Endothelial cell of hepatic sinusoid (primary cell): ENCODE results near the gene ANKS1A.

Experiments
- in situ Hi-C: cut with HindIII; loops from 2 replicates; pipeline ENCODE4 v1.10.0; 2017; ENCODE audit warnings: low sequenced_read_pairs

The ANKS1A gene

GRCh38 chr6:35078896-35079295 lies 189.8 kb downstream of the ANKS1A start:
- in situ Hi-C loops: no loop called here

- in situ Hi-C loops: no loop called here
These were observed 190.4 kb downstream of the ANKS1A start for GRCh38 chr6:35079311-35080000.

GRCh38 chr6:35080016-35080680 lies 191.1 kb downstream of the ANKS1A start:
- in situ Hi-C loops: no loop called here

GRCh38 chr6:35080821-35081425 lies 191.9 kb downstream of the ANKS1A start:
- in situ Hi-C loops: no loop called here

- in situ Hi-C loops: no loop called here
These were observed 192.4 kb downstream of the ANKS1A start for GRCh38 chr6:35081426-35081851.

DNA sequence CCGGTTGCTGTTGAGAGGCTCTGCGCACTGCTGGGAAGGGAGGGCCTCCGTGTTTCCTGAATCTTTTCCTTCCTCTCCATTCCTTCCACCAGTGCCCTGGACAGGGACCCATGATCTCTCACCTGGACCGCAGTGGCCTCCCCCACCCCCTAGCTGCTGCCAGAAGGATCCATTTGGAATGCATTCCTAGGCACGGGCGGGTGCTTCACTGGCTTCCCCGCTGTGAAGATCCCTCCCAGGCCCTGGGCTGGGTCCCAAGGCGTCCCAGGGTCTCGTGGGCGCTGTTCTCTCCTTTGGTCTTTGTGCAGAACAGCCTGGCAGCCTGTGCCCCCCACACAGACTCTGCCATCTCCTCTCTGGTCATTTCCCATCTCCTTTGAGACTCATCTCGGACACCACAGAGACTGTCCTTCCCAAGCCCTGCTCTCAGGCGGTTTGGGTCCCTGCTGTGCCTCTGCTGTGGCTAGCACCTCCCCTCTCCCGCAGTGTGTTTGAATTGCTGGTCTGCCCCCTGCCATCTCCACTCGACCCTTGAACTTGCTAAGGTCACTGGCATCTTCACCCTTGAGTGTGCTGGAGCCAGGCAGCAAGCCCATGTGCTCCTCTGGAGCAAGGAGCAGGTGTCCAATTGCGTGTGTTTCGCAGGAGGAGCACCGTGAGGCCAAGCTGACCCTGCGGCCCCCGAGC lies 193.1 kb downstream of the ANKS1A start:
- in situ Hi-C loops: no loop called here

- in situ Hi-C loops: no loop called here
These were observed 193.8 kb downstream of the ANKS1A start for GRCh38 chr6:35082733-35083403.

DNA sequence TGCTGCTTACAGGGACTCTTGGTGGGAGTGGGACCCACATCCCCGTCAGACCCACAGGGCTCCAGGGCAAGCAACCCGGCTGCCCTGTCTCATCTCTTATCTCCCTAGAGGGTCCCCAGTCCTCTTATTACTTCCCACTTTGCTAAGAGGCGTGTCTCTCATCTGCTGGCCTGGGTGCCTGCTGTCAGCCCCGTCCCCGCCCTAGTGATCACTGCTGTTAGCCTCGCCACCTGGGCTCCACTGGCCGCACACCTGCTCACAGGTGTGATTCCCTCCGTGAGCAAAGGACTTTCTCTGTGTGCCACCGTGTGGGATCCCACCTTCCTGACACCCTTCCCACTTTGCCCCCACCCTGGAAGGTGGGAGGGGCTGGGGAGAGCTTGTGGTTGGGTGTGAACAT lies 194.5 kb downstream of the ANKS1A start:
- in situ Hi-C loops: no loop called here

DNA sequence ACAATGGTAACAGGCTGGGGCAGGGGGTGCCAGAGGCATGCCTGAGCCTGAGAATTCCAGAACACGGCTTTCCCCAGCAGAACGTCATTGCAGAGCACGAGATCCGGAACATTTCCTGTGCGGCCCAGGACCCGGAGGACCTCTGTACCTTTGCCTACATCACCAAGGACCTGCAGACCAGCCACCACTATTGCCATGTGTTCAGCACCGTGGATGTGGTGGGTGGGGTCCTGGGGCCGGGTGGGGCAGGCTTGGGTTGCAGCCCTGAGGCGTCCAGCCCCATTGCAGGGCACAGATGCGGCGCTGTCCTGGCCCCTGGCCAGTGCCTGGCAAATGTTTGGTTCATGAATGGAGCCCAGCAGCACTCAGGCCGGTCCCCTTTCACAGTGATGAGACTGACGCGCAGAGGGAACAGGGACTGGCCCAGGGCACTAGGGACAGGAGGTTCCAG lies 195.0 kb downstream of the ANKS1A start:
- in situ Hi-C loops: no loop called here

DNA sequence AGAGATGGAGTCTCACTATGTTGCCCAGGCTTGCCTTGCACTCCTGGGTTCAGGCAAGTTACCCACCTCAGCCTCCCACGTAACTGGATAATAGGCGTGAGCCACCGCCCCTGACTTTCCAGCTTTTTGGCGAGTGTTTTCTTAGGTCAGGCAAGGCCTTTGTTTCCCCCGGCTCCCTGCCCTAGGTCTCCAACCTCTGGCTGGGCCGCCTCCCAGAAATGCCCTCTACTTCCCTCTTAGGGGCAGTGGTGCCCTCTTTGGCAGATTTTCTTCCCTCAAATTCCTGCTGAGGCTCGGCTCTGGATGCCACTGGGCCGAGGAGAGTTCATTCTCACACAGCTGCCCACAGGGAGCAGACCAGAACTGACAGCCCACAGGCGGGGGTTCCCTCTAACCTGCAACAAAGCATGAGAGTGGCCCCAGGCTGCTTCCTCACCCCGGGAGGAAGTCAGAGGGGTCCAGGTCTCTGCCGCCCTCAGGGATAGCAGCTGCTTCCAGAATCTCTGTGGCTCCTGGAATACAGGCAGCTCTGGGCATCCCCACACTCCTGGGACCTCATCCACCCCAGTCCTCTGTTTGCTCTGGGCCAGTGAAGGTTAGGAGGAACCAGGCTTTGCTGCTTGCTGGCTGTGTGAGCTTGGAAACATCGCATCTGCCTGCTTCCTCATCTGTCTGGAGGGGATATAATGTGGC lies 195.6 kb downstream of the ANKS1A start:
- in situ Hi-C loops: no loop called here

DNA sequence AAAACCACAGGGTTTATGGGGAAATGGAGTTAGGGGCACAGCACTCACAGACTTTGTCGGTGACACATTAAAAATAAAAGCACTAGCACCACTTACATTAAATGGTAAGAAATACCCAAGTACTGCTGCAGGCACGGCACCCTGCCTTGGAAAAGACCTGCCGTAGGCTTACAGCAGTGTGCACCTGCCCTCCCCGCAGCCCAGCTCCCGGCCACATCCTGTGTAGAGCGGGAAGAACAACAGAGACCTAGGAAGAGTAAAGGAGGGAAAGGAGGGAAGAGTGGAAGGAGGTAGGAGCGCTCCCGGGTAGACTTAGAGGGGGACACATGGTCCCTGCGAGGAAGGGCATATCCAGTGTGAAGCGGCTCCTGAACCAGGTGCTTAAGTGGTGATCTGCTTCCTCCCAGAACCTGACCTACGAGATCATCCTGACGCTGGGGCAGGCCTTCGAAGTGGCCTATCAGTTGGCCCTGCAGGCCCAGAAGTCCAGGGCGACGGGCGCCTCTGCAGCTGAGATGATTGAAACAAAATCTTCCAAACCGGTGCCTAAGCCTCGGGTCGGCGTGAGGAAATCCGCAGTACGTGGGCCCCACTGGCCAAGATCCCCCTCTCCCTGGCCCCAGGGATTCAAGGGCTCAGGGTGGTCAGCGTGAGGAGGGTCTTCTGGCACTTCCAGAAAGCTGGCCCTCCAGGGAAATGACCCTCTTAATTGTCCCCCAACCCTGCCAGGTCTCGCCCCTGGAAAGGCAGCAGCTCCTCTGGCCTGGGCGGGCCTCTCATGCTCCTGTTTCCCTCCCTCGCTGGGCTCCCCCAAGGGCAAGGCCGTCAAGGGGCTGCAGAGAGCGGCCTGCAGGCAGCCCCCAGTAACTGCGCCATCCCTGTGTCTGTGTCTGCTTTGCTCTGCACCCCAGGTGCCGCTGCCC lies 196.6 kb downstream of the ANKS1A start:
- in situ Hi-C loops: no loop called here

DNA sequence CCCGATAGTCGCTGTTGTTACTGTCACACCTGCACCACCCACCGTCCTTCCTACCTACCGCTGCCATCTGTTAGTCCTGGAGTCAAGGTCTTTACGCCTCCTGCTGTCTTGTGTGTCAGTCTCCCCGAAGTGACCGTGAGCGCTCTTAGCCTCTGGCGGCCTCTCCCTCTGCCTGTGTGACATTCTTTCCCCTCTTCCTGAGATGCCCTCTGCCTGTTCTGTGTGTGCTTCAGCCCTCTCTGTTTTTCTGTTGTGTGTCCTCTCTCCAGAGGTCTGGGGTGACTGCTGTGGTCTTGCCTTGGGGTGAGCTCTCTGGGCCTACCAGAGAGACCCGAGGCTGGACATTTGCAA lies 197.2 kb downstream of the ANKS1A start:
- in situ Hi-C loops: no loop called here

DNA sequence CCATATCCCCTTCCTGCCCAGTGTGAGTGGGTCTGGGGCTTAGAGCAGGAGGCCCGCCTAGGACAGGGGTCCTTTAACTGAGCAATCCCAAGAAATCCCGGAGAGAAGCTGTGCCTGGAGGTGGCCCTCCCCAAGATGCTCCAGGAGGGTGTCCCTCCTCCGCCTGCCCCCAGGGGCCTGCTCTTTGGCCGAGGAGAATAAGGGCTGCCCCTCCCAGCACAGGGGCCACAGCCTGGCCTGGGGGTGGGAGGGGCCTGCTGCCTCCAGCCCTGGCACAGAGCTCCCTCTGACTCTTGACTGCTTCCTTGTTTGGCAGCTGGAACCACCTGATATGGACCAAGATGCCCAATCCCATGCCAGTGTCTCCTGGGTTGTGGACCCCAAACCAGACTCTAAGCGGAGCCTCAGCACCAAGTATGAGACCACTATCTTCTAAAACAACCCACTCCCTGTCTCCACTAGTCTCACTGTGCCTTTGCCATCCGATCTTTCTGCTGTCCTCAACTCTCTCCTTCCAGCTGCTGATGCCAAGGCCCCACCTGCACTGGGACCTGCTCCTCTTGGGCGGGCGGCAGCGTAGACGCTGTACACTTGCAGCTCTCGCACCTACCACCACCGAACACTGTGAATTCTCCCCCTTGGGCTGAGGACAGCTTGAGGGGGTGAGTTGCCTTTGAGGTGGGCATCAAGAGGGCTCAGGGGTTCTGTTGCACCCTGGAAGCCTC lies 197.7 kb downstream of the ANKS1A start:
- in situ Hi-C loops: no loop called here

- in situ Hi-C loops: no loop called here
These were observed 198.6 kb downstream of the ANKS1A start for GRCh38 chr6:35087361-35088280.

- in situ Hi-C loops: no loop called here
These were observed 199.5 kb downstream of the ANKS1A start for GRCh38 chr6:35088281-35089215.

GRCh38 chr6:35089216-35089934 lies 200.3 kb downstream of the ANKS1A start:
- in situ Hi-C loops: no loop called here
